HepG2 (cell line): ENCODE results near the gene ATP9B. TPM values are rescaled to one million over a fixed set of nuclear protein-coding genes. Genes with fewer than 3 reads are reported as not detected.

Experiments
- FOXA3 ChIP-seq: IDR thresholded peaks from 2 replicates; pipeline ENCODE4 v1.6.1; 2016; ENCODE audit warnings: missing genetic modification reagents, missing compliant biosample characterization
- HIVEP1 ChIP-seq: sonication (generic); formaldehyde crosslinking; IDR thresholded peaks from 2 replicates; pipeline ENCODE4 v1.4.0; 2020; ENCODE audit warnings: mild to moderate bottlenecking, missing genetic modification reagents
- SPEN ChIP-seq: sonication (generic); formaldehyde crosslinking; IDR thresholded peaks from 2 replicates; pipeline ENCODE4 v1.5.1; 2020; ENCODE audit warnings: low read depth, mild to moderate bottlenecking, missing genetic modification reagents
- WIZ ChIP-seq: sonication (generic); formaldehyde crosslinking; IDR thresholded peaks from 2 replicates; pipeline ENCODE4 v1.5.1; 2020; ENCODE audit warnings: mild to moderate bottlenecking, missing genetic modification reagents
- ZFP90 ChIP-seq: sonication (generic); formaldehyde crosslinking; IDR thresholded peaks from 2 replicates; pipeline ENCODE4 v1.8.0; 2022; ENCODE audit warnings: missing genetic modification reagents, mild to moderate bottlenecking, inconsistent platforms, borderline replicate concordance
- ZNF251 ChIP-seq: sonication (generic); formaldehyde crosslinking; IDR thresholded peaks from 2 replicates; pipeline ENCODE4 v1.9.0; 2021; ENCODE audit warnings: mild to moderate bottlenecking, missing genetic modification reagents
- ZNF850 ChIP-seq: sonication (generic); formaldehyde crosslinking; conservative IDR thresholded peaks from 2 replicates; pipeline ENCODE4 v1.9.0; 2021; ENCODE audit warnings: mild to moderate bottlenecking, missing genetic modification reagents
- polyA plus RNA-seq, 8 experiments: library from polyadenylated mRNA; depleted of rRNA in 3 of 8; stranded (reverse) in 7 of 8; unstranded in 1 of 8; fragments of >200 nt; fragmentation: Illumina TruSeq in 4 of 8; extraction: Trizol in 4 of 8; gene quantifications; 2 replicates each; pipeline versions ENCODE4 v1.2.1 to v1.2.3, GENCODE V29; 2011 to 2016; ENCODE audit warnings: low read depth in 4 of 8, missing spikeins in 1 of 8, mixed read lengths in 1 of 8; ENCODE audit not compliant: insufficient read depth in 1 of 8
- total RNA-seq, 5 experiments: library from RNA; depleted of rRNA; stranded (reverse); fragments of >200 nt; fragmentation: Illumina TruSeq; extraction: Trizol; gene quantifications; 2 replicates each; pipeline ENCODE4 v1.2.3, GENCODE V29; 2016; ENCODE audit warnings: low read depth in 1 of 5
- TF ChIP-seq, protein P1 (sequence below): sonication (generic); formaldehyde crosslinking; conservative IDR thresholded peaks from 2 replicates; pipeline ENCODE4 v1.4.0; 2020; ENCODE audit warnings: missing genetic modification reagents
- TF ChIP-seq, protein P2 (sequence below): sonication (generic); formaldehyde crosslinking; IDR thresholded peaks from 2 replicates; pipeline ENCODE4 v1.4.0; 2020; ENCODE audit warnings: mild to moderate bottlenecking, missing genetic modification reagents
- TF ChIP-seq, protein P3 (sequence below): IDR thresholded peaks from 2 replicates; pipeline ENCODE4 v1.6.1; 2016; ENCODE audit warnings: low read depth, borderline replicate concordance
- TF ChIP-seq, protein P4 (sequence below): sonication (generic); formaldehyde crosslinking; IDR thresholded peaks from one replicate; pipeline ENCODE4 v1.5.1; 2020; ENCODE audit warnings: mild to moderate bottlenecking, missing genetic modification reagents; ENCODE audit errors: not compliant biosample characterization
- TF ChIP-seq, protein P5 (sequence below): sonication (generic); formaldehyde crosslinking; IDR thresholded peaks from 2 replicates; pipeline ENCODE4 v1.8.0; 2022; ENCODE audit warnings: mild to moderate bottlenecking, missing genetic modification reagents, moderate library complexity

The ATP9B gene
- total and polyA plus RNA-seq, 2 of the 13 experiments (the other 11 are each of a cell fraction or from before 2014, with no cell fraction given), result 10.8 to 11.3 TPM

DNA sequence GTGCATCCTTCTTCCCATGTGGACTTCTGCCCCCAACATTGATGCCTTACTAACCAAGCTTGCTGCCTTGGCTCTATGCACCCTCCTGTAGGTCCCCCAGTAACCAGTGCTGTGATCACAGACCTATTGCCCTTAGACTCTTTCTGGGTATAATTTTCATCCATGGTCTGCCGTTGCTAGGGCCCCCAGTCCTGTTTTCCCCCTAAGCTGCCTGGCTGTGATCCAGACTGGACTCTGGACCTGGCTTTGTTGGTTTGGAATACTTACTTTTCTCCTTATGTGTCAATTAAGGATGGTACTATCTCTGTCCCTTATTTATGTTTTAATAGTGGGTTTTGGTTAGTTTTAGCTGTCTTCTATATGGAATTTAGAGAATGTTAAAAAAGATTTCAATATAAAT, 26.0 kb downstream of the ATP9B start (continued):
- TF ChIP-seq, protein P1, sequence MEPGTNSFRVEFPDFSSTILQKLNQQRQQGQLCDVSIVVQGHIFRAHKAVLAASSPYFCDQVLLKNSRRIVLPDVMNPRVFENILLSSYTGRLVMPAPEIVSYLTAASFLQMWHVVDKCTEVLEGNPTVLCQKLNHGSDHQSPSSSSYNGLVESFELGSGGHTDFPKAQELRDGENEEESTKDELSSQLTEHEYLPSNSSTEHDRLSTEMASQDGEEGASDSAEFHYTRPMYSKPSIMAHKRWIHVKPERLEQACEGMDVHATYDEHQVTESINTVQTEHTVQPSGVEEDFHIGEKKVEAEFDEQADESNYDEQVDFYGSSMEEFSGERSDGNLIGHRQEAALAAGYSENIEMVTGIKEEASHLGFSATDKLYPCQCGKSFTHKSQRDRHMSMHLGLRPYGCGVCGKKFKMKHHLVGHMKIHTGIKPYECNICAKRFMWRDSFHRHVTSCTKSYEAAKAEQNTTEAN, result no peak
- TF ChIP-seq, protein P2, sequence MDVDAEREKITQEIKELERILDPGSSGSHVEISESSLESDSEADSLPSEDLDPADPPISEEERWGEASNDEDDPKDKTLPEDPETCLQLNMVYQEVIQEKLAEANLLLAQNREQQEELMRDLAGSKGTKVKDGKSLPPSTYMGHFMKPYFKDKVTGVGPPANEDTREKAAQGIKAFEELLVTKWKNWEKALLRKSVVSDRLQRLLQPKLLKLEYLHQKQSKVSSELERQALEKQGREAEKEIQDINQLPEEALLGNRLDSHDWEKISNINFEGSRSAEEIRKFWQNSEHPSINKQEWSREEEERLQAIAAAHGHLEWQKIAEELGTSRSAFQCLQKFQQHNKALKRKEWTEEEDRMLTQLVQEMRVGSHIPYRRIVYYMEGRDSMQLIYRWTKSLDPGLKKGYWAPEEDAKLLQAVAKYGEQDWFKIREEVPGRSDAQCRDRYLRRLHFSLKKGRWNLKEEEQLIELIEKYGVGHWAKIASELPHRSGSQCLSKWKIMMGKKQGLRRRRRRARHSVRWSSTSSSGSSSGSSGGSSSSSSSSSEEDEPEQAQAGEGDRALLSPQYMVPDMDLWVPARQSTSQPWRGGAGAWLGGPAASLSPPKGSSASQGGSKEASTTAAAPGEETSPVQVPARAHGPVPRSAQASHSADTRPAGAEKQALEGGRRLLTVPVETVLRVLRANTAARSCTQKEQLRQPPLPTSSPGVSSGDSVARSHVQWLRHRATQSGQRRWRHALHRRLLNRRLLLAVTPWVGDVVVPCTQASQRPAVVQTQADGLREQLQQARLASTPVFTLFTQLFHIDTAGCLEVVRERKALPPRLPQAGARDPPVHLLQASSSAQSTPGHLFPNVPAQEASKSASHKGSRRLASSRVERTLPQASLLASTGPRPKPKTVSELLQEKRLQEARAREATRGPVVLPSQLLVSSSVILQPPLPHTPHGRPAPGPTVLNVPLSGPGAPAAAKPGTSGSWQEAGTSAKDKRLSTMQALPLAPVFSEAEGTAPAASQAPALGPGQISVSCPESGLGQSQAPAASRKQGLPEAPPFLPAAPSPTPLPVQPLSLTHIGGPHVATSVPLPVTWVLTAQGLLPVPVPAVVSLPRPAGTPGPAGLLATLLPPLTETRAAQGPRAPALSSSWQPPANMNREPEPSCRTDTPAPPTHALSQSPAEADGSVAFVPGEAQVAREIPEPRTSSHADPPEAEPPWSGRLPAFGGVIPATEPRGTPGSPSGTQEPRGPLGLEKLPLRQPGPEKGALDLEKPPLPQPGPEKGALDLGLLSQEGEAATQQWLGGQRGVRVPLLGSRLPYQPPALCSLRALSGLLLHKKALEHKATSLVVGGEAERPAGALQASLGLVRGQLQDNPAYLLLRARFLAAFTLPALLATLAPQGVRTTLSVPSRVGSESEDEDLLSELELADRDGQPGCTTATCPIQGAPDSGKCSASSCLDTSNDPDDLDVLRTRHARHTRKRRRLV (CRISPR knock-in tag), result no peak
- TF ChIP-seq ZNF251 (no peak), HIVEP1 (no peak), FOXA3 (CRISPR knock-in tag) (0 out of 2 replicates have a peak, but pooled peaks have one; percentile 14), WIZ (no peak), SPEN (CRISPR knock-in tag) (no peak), ZFP90 (CRISPR knock-in tag) (no peak), ZNF850 (CRISPR knock-in tag) (no peak)
- TF ChIP-seq, protein P3, sequence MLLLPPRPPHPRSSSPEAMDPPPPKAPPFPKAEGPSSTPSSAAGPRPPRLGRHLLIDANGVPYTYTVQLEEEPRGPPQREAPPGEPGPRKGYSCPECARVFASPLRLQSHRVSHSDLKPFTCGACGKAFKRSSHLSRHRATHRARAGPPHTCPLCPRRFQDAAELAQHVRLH (CRISPR knock-in tag), result no peak
- TF ChIP-seq, protein P4, sequence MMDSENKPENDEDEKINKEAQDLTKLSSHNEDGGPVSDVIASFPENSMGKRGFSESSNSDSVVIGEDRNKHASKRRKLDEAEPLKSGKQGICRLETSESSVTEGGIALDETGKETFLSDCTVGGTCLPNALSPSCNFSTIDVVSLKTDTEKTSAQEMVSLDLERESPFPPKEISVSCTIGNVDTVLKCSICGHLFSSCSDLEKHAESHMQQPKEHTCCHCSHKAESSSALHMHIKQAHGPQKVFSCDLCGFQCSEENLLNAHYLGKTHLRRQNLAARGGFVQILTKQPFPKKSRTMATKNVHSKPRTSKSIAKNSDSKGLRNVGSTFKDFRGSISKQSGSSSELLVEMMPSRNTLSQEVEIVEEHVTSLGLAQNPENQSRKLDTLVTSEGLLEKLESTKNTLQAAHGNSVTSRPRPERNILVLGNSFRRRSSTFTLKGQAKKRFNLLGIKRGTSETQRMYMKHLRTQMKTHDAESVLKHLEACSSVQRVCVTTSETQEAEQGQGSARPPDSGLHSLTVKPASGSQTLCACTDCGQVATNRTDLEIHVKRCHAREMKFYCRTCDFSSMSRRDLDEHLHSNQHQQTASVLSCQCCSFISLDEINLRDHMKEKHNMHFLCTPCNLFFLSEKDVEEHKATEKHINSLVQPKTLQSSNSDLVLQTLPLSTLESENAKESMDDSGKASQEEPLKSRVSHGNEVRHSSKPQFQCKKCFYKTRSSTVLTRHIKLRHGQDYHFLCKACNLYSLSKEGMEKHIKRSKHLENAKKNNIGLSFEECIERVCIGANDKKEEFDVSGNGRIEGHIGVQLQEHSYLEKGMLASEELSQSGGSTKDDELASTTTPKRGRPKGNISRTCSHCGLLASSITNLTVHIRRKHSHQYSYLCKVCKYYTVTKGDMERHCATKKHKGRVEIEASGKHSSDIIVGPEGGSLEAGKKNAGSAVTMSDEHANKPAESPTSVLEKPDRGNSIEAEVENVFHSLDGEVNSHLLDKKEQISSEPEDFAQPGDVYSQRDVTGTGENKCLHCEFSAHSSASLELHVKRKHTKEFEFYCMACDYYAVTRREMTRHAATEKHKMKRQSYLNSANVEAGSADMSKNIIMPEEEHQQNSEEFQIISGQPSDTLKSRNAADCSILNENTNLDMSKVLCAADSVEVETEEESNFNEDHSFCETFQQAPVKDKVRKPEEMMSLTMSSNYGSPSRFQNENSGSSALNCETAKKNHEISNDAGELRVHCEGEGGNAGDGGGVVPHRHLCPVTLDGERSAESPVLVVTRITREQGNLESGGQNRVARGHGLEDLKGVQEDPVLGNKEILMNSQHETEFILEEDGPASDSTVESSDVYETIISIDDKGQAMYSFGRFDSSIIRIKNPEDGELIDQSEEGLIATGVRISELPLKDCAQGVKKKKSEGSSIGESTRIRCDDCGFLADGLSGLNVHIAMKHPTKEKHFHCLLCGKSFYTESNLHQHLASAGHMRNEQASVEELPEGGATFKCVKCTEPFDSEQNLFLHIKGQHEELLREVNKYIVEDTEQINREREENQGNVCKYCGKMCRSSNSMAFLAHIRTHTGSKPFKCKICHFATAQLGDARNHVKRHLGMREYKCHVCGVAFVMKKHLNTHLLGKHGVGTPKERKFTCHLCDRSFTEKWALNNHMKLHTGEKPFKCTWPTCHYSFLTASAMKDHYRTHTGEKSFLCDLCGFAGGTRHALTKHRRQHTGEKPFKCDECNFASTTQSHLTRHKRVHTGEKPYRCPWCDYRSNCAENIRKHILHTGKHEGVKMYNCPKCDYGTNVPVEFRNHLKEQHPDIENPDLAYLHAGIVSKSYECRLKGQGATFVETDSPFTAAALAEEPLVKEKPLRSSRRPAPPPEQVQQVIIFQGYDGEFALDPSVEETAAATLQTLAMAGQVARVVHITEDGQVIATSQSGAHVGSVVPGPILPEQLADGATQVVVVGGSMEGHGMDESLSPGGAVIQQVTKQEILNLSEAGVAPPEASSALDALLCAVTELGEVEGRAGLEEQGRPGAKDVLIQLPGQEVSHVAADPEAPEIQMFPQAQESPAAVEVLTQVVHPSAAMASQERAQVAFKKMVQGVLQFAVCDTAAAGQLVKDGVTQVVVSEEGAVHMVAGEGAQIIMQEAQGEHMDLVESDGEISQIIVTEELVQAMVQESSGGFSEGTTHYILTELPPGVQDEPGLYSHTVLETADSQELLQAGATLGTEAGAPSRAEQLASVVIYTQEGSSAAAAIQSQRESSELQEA, result no peak
- TF ChIP-seq, protein P5, sequence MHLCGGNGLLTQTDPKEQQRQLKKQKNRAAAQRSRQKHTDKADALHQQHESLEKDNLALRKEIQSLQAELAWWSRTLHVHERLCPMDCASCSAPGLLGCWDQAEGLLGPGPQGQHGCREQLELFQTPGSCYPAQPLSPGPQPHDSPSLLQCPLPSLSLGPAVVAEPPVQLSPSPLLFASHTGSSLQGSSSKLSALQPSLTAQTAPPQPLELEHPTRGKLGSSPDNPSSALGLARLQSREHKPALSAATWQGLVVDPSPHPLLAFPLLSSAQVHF (CRISPR knock-in tag), result no peak
